HCEC 1CT (cell line): ENCODE data around the gene CHN2.

Experiments used
- DNase-seq: peaks from one replicate; pipeline ENCODE4 v3.0.0-alpha.2; 2017

Gene CHN2

GRCh38 chr7:29370531-29371314 lies 176.1 kb downstream of the CHN2 start:
- DNase-seq, result no peak

- DNase-seq, result no peak
These were observed 176.9 kb downstream of the CHN2 start for GRCh38 chr7:29371472-29371871.

- no peak for DNase-seq
These were observed 177.9 kb downstream of the CHN2 start for GRCh38 chr7:29372351-29373090.

- DNase-seq, result no peak
These were observed 181.3 kb downstream of the CHN2 start for GRCh38 chr7:29375641-29376562.

- no peak for DNase-seq
These were observed 183.1 kb downstream of the CHN2 start for GRCh38 chr7:29377718-29378117.

GRCh38 chr7:29379551-29379950 lies 185.0 kb downstream of the CHN2 start:
- DNase-seq, result no peak

- DNase-seq, result no peak
These were observed 186.9 kb downstream of the CHN2 start for GRCh38 chr7:29381206-29382094.

- DNase-seq, result no peak
These were observed 189.7 kb downstream of the CHN2 start for GRCh38 chr7:29384277-29384676.

- DNase-seq, result no peak
These were observed 190.7 kb downstream of the CHN2 start for GRCh38 chr7:29385214-29385814.

- no peak for DNase-seq
These were observed 191.7 kb downstream of the CHN2 start for GRCh38 chr7:29386196-29386765.

- DNase-seq, result no peak
These were observed 196.7 kb downstream of the CHN2 start for GRCh38 chr7:29391262-29391661.

- DNase-seq, result no peak
These were observed 199.7 kb downstream of the CHN2 start for GRCh38 chr7:29394321-29394720.

GRCh38 chr7:29396563-29396962 lies 202.0 kb downstream of the CHN2 start:
- no peak for DNase-seq

GRCh38 chr7:29397398-29397797 lies 202.8 kb downstream of the CHN2 start:
- no peak for DNase-seq

GRCh38 chr7:29398011-29398410 lies 203.4 kb downstream of the CHN2 start:
- no peak for DNase-seq

- no peak for DNase-seq
These were observed 205.9 kb downstream of the CHN2 start for GRCh38 chr7:29400437-29400836.

GRCh38 chr7:29401769-29402168 lies 207.2 kb downstream of the CHN2 start:
- no peak for DNase-seq

GRCh38 chr7:29405891-29406290 lies 211.3 kb downstream of the CHN2 start:
- no peak for DNase-seq

- no peak for DNase-seq
These were observed 211.8 kb downstream of the CHN2 start for GRCh38 chr7:29406366-29406765.

- DNase-seq, result peak; percentile 60
These were observed 214.3 kb downstream of the CHN2 start for GRCh38 chr7:29408841-29409243.

GRCh38 chr7:29410996-29411395 lies 216.4 kb downstream of the CHN2 start:
- no peak for DNase-seq
